ENCODE data around the gene PLLP. TPM values are rescaled to one million over a fixed set of nuclear protein-coding genes. Genes with fewer than 3 reads are reported as not detected.
A peak's percentile ranks its signal among the peaks of the same experiment; 100 is the strongest.

The PLLP gene
- total RNA-seq, 2 donors from 2014 or later, result 5.9 to 9.1 TPM

GRCh38 chr16:57260294-57260929, 24.1 kb downstream of the PLLP start:
- Histone ChIP-seq H3K9ac (ENCODE audit: extremely low read depth, low read length, poor library complexity, severe bottlenecking) (peak overlapping the region; percentile 12), H3K4me1 (ENCODE audit: control insufficient read depth, insufficient read depth, low read length) (peaks cover 21% of the 10 kb centered on the region), H3K27me3 (ENCODE audit: control insufficient read depth, insufficient read depth, low read length, poor library complexity, severe bottlenecking) (no peaks in the 10 kb centered on the region), H3K27ac (ENCODE audit: low read depth, low read length) (peak overlapping the region; percentile 62), H3K36me3 (ENCODE audit: control insufficient read depth, insufficient read depth, low read length) (peaks cover 4% of the 10 kb centered on the region), H3K4me3 (ENCODE audit: low read length) (no peak overlapping the region), H3K9me3 (ENCODE audit: control insufficient read depth, low read length) (no peaks in the 10 kb centered on the region)
- no peaks in the 10 kb centered on the region for H3K27me3 Mint-ChIP-seq (ENCODE audit: insufficient read depth)
- DNase-seq, result peak; percentile 82
- H3K4me1 Mint-ChIP-seq, result peaks cover 32% of the 10 kb centered on the region
- peak overlapping the region; percentile 91 for H3K27ac Mint-ChIP-seq
- peaks cover 5% of the 10 kb centered on the region for H3K36me3 Mint-ChIP-seq (ENCODE audit: low read depth)
- 10 to 26% methylated on average over 8 to 16 of the region's 16 CpGs for WGBS, 2 experiments (ENCODE audit: insufficient coverage in 1 of 2, insufficient read length in 1 of 2)
- H3K9me3 Mint-ChIP-seq, result no peaks in the 10 kb centered on the region
- H3K4me3 Mint-ChIP-seq, result no peak overlapping the region
- TF ChIP-seq, protein P1, sequence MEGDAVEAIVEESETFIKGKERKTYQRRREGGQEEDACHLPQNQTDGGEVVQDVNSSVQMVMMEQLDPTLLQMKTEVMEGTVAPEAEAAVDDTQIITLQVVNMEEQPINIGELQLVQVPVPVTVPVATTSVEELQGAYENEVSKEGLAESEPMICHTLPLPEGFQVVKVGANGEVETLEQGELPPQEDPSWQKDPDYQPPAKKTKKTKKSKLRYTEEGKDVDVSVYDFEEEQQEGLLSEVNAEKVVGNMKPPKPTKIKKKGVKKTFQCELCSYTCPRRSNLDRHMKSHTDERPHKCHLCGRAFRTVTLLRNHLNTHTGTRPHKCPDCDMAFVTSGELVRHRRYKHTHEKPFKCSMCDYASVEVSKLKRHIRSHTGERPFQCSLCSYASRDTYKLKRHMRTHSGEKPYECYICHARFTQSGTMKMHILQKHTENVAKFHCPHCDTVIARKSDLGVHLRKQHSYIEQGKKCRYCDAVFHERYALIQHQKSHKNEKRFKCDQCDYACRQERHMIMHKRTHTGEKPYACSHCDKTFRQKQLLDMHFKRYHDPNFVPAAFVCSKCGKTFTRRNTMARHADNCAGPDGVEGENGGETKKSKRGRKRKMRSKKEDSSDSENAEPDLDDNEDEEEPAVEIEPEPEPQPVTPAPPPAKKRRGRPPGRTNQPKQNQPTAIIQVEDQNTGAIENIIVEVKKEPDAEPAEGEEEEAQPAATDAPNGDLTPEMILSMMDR (conservative IDR thresholded peaks at IDR 0.05), result no peak

- H3K27ac Mint-ChIP-seq, result no peak overlapping the region
- Histone ChIP-seq H3K27me3 (ENCODE audit: control insufficient read depth, insufficient read depth, low read length, poor library complexity, severe bottlenecking) (no peaks in the 10 kb centered on the region), H3K27ac (ENCODE audit: low read depth, low read length) (no peak overlapping the region), H3K4me1 (ENCODE audit: control insufficient read depth, insufficient read depth, low read length) (peaks cover 21% of the 10 kb centered on the region), H3K4me3 (ENCODE audit: low read length) (no peak overlapping the region), H3K36me3 (ENCODE audit: control insufficient read depth, insufficient read depth, low read length) (peaks cover 5% of the 10 kb centered on the region), H3K9ac (ENCODE audit: extremely low read depth, low read length, poor library complexity, severe bottlenecking) (no peak overlapping the region), H3K9me3 (ENCODE audit: control insufficient read depth, low read length) (no peaks in the 10 kb centered on the region)
- no peaks in the 10 kb centered on the region for H3K9me3 Mint-ChIP-seq
- no peaks in the 10 kb centered on the region for H3K27me3 Mint-ChIP-seq (ENCODE audit: insufficient read depth)
- no peak overlapping the region for H3K4me3 Mint-ChIP-seq
- H3K4me1 Mint-ChIP-seq, result peaks cover 32% of the 10 kb centered on the region
- DNase-seq, result no peak
- H3K36me3 Mint-ChIP-seq (ENCODE audit: low read depth), result peaks cover 10% of the 10 kb centered on the region
- 80 to 92% methylated on average over 1 of the region's 1 CpG for WGBS, 2 experiments (ENCODE audit: insufficient coverage in 1 of 2, insufficient read length in 1 of 2)
- TF ChIP-seq, protein P1 (conservative IDR thresholded peaks at IDR 0.05), result no peak
Observed at GRCh38 chr16:57258910-57259475, 25.5 kb downstream of the PLLP start.

GRCh38 chr16:57258226-57258909, 26.1 kb downstream of the PLLP start:
- no peak overlapping the region for H3K4me3 ChIP-seq (ENCODE audit: low read length)
- Mint-ChIP-seq H3K27me3 (ENCODE audit: insufficient read depth) (no peaks in the 10 kb centered on the region), H3K27ac (peak overlapping the region; percentile 48), H3K4me3 (no peak overlapping the region), H3K9me3 (no peaks in the 10 kb centered on the region), H3K36me3 (ENCODE audit: low read depth) (peaks cover 13% of the 10 kb centered on the region), H3K4me1 (peaks cover 32% of the 10 kb centered on the region)
- peaks cover 21% of the 10 kb centered on the region for H3K4me1 ChIP-seq (ENCODE audit: control insufficient read depth, insufficient read depth, low read length)
- no peak overlapping the region for H3K27ac ChIP-seq (ENCODE audit: low read depth, low read length)
- no peak for DNase-seq
- 87 to 95% methylated on average over 9 to 18 of the region's 18 CpGs for WGBS, 2 experiments (ENCODE audit: insufficient coverage in 1 of 2, insufficient read length in 1 of 2)
- no peak overlapping the region for H3K9ac ChIP-seq (ENCODE audit: extremely low read depth, low read length, poor library complexity, severe bottlenecking)
- peaks cover 8% of the 10 kb centered on the region for H3K36me3 ChIP-seq (ENCODE audit: control insufficient read depth, insufficient read depth, low read length)
- H3K9me3 ChIP-seq (ENCODE audit: control insufficient read depth, low read length), result no peaks in the 10 kb centered on the region
- H3K27me3 ChIP-seq (ENCODE audit: control insufficient read depth, insufficient read depth, low read length, poor library complexity, severe bottlenecking), result no peaks in the 10 kb centered on the region
- TF ChIP-seq, protein P1 (conservative IDR thresholded peaks at IDR 0.05), result no peak
